ENCODE results near the gene CMTM5. TPM values are rescaled to one million over a fixed set of nuclear protein-coding genes. Genes with fewer than 3 reads are reported as not detected.
"Not testable (repeated sequence)": the region's sequence is repeated elsewhere in the genome, so short reads cannot be mapped to it uniquely, and the experiment has no call there.

CMTM5 gene
- total and polyA plus RNA-seq, 4 donors = 0.50 to 4.1 (median 1.5) TPM; not detected in 1

- DNase-seq (no peak), ATAC-seq (ENCODE audit: low FRiP score) (no peak)
- intact Hi-C loops (cut with DNase I) = no loop called here
- H3K4me1 ChIP-seq (ENCODE audit: control insufficient read depth in 1 of 2, insufficient read depth in 2 of 2, low read length in 2 of 2) = no peaks in the 10 kb centered on the region
- no peaks in the 10 kb centered on the region for H3K27me3 ChIP-seq (ENCODE audit: control insufficient read depth in 1 of 2, insufficient read depth in 2 of 2, low read length in 1 of 2)
- H3K4me3 ChIP-seq (ENCODE audit: low read length in 2 of 2) = no peak overlapping the region
- H3K9me3 ChIP-seq (ENCODE audit: control insufficient read depth, low read length) = no peaks in the 10 kb centered on the region
- H3K36me3 ChIP-seq (ENCODE audit: control insufficient read depth in 1 of 2, insufficient read depth in 2 of 2, low read length in 1 of 2) = no peaks in the 10 kb centered on the region
- WGBS, 2 donors = 81 to 82% methylated on average over 14 of the region's 14 CpGs
- no peak overlapping the region for H3K27ac ChIP-seq (ENCODE audit: low read depth in 1 of 2, low read length in 2 of 2)
Observed at GRCh38 chr14:23411563-23412525, 35.0 kb downstream of the CMTM5 start.

- DNase-seq = no peak
- Histone ChIP-seq H3K9me3 (ENCODE audit: control insufficient read depth, low read length) (no peaks in the 10 kb centered on the region), H3K4me1 (ENCODE audit: control insufficient read depth in 1 of 2, insufficient read depth in 2 of 2, low read length in 2 of 2) (no peaks in the 10 kb centered on the region), H3K36me3 (ENCODE audit: control insufficient read depth in 1 of 2, insufficient read depth in 2 of 2, low read length in 1 of 2) (no peaks in the 10 kb centered on the region), H3K4me3 (ENCODE audit: low read length in 2 of 2) (no peak overlapping the region), H3K27ac (ENCODE audit: low read depth in 1 of 2, low read length in 2 of 2) (no peak overlapping the region), H3K27me3 (ENCODE audit: control insufficient read depth in 1 of 2, insufficient read depth in 2 of 2, low read length in 1 of 2) (no peaks in the 10 kb centered on the region)
- intact Hi-C loops (cut with DNase I) = no loop called here
- ATAC-seq (ENCODE audit: low FRiP score) = no peak
- WGBS, 2 donors = 91% methylated on average over 16 of the region's 16 CpGs
Observed at GRCh38 chr14:23413681-23414080, 36.8 kb downstream of the CMTM5 start.

DNA sequence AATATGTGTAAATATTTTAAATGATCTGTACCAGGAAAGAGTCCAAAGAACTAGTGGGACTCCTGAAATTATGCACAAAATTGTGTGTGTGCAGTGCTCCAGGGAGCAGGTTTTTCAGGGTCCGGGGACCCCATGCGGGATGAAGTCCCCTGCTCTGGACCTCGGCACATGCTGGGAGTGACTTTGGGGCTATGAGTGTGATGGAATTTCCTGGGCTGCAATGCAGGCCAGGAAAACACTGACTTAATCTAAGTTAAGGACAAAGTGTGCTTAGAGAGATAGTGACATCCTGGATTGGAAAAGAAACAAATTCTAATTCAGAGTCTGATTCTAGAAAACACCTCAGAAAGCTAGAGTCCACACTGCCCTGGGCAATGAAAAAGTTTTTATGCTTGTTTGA lies 37.4 kb downstream of the CMTM5 start:
- no peaks in the 10 kb centered on the region for H3K9me3 ChIP-seq (ENCODE audit: control insufficient read depth, low read length)
- ATAC-seq (ENCODE audit: low FRiP score) (no peak), DNase-seq (no peak)
- no peak overlapping the region for H3K27ac ChIP-seq (ENCODE audit: low read depth in 1 of 2, low read length in 2 of 2)
- no peak overlapping the region for H3K4me3 ChIP-seq (ENCODE audit: low read length in 2 of 2)
- no peaks in the 10 kb centered on the region for H3K4me1 ChIP-seq (ENCODE audit: control insufficient read depth in 1 of 2, insufficient read depth in 2 of 2, low read length in 2 of 2)
- WGBS, 2 donors = 56 to 73% methylated on average over 3 of the region's 3 CpGs
- H3K36me3 ChIP-seq (ENCODE audit: control insufficient read depth in 1 of 2, insufficient read depth in 2 of 2, low read length in 1 of 2) = no peaks in the 10 kb centered on the region
- H3K27me3 ChIP-seq (ENCODE audit: control insufficient read depth in 1 of 2, insufficient read depth in 2 of 2, low read length in 1 of 2) = no peaks in the 10 kb centered on the region
- intact Hi-C loops (cut with DNase I) = no loop called here

DNA sequence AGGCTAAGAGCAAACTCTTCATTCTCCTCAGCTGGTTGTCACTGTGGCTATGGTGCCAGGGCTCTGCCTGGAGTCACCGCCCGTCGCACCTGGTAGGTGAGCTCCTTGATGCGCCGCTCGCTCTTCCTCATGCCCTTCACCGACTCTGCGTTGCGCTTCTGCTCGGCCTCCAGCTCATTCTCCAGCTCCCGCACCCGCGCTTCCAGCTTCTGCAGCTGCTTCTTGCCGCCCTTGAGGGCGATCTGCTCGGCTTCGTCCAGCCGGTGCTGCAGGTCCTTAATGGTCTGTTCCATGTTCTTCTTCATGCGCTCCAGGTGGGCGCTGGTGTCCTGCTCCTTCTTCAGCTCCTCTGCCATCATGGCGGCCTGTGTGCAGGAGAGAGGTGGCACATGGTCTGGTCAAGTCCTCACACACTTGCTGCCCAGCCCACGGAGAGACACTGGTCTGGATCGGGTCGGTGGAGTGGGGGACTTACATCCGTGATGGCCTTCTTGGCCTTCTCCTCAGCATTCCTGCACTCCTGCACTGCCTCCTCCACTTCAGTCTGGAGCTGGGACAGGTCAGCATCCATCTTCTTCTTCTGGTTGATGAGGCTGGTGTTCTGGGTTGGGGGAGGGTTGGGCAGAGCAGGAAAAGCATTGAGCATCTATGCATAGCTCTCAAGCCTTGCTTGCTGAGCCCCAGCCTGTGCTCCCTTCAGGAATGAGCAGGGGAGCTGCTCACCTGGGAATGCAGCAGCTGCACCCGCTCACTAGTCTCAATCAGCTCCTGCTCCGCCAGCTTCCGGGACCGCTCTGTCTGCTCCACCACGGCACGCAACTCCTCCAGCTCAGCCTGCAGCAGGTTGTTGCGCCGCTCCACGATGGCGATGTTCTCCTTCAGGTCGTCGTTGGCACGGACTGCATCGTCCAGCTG lies 38.3 kb downstream of the CMTM5 start:
- Histone ChIP-seq H3K27me3 (ENCODE audit: control insufficient read depth in 1 of 2, insufficient read depth in 2 of 2, low read length in 1 of 2) (no peaks in the 10 kb centered on the region), H3K36me3 (ENCODE audit: control insufficient read depth in 1 of 2, insufficient read depth in 2 of 2, low read length in 1 of 2) (no peaks in the 10 kb centered on the region), H3K4me1 (ENCODE audit: control insufficient read depth in 1 of 2, insufficient read depth in 2 of 2, low read length in 2 of 2) (no peaks in the 10 kb centered on the region), H3K9me3 (ENCODE audit: control insufficient read depth, low read length) (no peaks in the 10 kb centered on the region), H3K4me3 (ENCODE audit: low read length in 2 of 2) (no peak overlapping the region), H3K27ac (ENCODE audit: low read depth in 1 of 2, low read length in 2 of 2) (no peak overlapping the region)
- intact Hi-C loops (cut with DNase I) = no loop called here
- ATAC-seq (ENCODE audit: low FRiP score) (no peak), DNase-seq (no peak)
- 93 to 94% methylated on average over 36 to 39 of the region's 39 CpGs for whole genome bisulfite sequencing, 2 donors

- no peaks in the 10 kb centered on the region for H3K9me3 ChIP-seq (ENCODE audit: control insufficient read depth, low read length)
- intact Hi-C loops (cut with DNase I) = no loop called here
- 77 to 81% methylated on average over 17 to 21 of the region's 21 CpGs for WGBS, 2 donors
- no peak overlapping the region for H3K4me3 ChIP-seq (ENCODE audit: low read length in 2 of 2)
- DNase-seq = no peak
- H3K27me3 ChIP-seq (ENCODE audit: control insufficient read depth in 1 of 2, insufficient read depth in 2 of 2, low read length in 1 of 2) = no peaks in the 10 kb centered on the region
- no peaks in the 10 kb centered on the region for H3K4me1 ChIP-seq (ENCODE audit: control insufficient read depth in 1 of 2, insufficient read depth in 2 of 2, low read length in 2 of 2)
- no peak overlapping the region for H3K27ac ChIP-seq (ENCODE audit: low read depth in 1 of 2, low read length in 2 of 2)
- no peak for ATAC-seq (ENCODE audit: low FRiP score)
- H3K36me3 ChIP-seq (ENCODE audit: control insufficient read depth in 1 of 2, insufficient read depth in 2 of 2, low read length in 1 of 2) = no peaks in the 10 kb centered on the region
Observed at GRCh38 chr14:23415821-23416778, 39.3 kb downstream of the CMTM5 start.

GRCh38 chr14:23416801-23417200 lies 40.0 kb downstream of the CMTM5 start:
- Histone ChIP-seq H3K27ac (ENCODE audit: low read depth in 1 of 2, low read length in 2 of 2) (no peak overlapping the region), H3K4me3 (ENCODE audit: low read length in 2 of 2) (no peak overlapping the region), H3K9me3 (ENCODE audit: control insufficient read depth, low read length) (no peaks in the 10 kb centered on the region), H3K27me3 (ENCODE audit: control insufficient read depth in 1 of 2, insufficient read depth in 2 of 2, low read length in 1 of 2) (no peaks in the 10 kb centered on the region), H3K4me1 (ENCODE audit: control insufficient read depth in 1 of 2, insufficient read depth in 2 of 2, low read length in 2 of 2) (no peaks in the 10 kb centered on the region), H3K36me3 (ENCODE audit: control insufficient read depth in 1 of 2, insufficient read depth in 2 of 2, low read length in 1 of 2) (no peaks in the 10 kb centered on the region)
- intact Hi-C loops (cut with DNase I) = no loop called here
- ATAC-seq (ENCODE audit: low FRiP score) (no peak), DNase-seq (no peak)
- WGBS, 2 donors = 85 to 89% methylated on average over 11 of the region's 11 CpGs

DNA sequence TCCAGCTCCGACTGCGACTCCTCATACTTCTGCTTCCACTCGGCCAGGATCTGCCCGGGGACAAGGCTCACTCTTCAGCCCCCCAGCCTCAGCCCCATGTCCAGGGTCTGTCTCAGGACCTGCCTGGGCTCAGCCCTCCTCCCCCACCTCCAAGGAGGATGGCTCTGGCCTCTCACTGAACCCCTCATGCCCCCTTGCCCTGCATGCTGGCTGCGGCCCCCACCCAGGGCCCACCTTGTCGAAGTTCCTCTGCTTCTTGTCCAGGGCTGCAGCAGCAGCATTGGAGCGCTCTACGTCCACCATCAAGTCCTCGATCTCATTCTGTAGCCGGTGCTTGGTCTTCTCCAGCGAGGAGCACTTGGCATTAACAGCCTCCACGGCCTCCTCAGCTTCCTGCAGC lies 40.4 kb downstream of the CMTM5 start:
- H3K4me3 ChIP-seq (ENCODE audit: low read length in 2 of 2); H3K4me1 ChIP-seq (ENCODE audit: control insufficient read depth in 1 of 2, insufficient read depth in 2 of 2, low read length in 2 of 2); H3K27me3 ChIP-seq (ENCODE audit: control insufficient read depth in 1 of 2, insufficient read depth in 2 of 2, low read length in 1 of 2); intact Hi-C loops (cut with DNase I); H3K9me3 ChIP-seq (ENCODE audit: control insufficient read depth, low read length); H3K27ac ChIP-seq (ENCODE audit: low read depth in 1 of 2, low read length in 2 of 2); H3K36me3 ChIP-seq (ENCODE audit: control insufficient read depth in 1 of 2, insufficient read depth in 2 of 2, low read length in 1 of 2); DNase-seq; ATAC-seq (ENCODE audit: low FRiP score): not testable (repeated sequence)
- WGBS, 2 donors = 88 to 92% methylated on average over 12 of the region's 12 CpGs

DNA sequence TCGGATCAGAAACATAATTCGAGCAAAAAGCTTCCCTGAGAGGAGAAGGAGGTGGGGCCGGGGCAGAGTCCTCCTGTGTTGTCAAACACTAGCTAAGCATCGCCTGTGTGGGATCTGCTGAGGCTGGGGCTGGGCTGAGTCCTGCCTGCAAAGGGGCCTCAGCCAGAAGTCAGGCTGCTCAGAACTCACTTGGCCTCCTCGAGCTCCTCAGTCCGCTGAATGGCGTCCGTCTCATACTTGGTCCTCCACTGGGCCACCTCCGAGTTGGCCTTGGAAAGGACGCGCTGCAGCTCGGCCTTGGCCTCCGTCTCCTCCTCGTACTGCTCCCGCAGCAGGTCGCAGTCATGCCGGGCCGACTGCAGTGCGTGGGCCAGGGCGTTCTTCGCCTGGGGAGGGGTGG lies 41.2 kb downstream of the CMTM5 start:
- ATAC-seq (ENCODE audit: low FRiP score) = no peak
- Histone ChIP-seq H3K36me3 (ENCODE audit: control insufficient read depth in 1 of 2, insufficient read depth in 2 of 2, low read length in 1 of 2) (no peaks in the 10 kb centered on the region), H3K9me3 (ENCODE audit: control insufficient read depth, low read length) (no peaks in the 10 kb centered on the region), H3K4me3 (ENCODE audit: low read length in 2 of 2) (no peak overlapping the region), H3K27ac (ENCODE audit: low read depth in 1 of 2, low read length in 2 of 2) (no peak overlapping the region), H3K27me3 (ENCODE audit: control insufficient read depth in 1 of 2, insufficient read depth in 2 of 2, low read length in 1 of 2) (no peaks in the 10 kb centered on the region), H3K4me1 (ENCODE audit: control insufficient read depth in 1 of 2, insufficient read depth in 2 of 2, low read length in 2 of 2) (no peaks in the 10 kb centered on the region)
- 90 to 91% methylated on average over 21 of the region's 21 CpGs for WGBS, 2 donors
- no peak for DNase-seq
- intact Hi-C loops (cut with DNase I) = no loop called here

Measured in aorta (tissue), 5 donors.